ENCODE data around the gene QRICH1. TPM values are rescaled to one million over a fixed set of nuclear protein-coding genes. Genes with fewer than 3 reads are reported as not detected.
A peak's percentile ranks its signal among the peaks of the same experiment; 100 is the strongest.

Gene QRICH1
- total RNA-seq, 5 donors from 2014 or later (not counting 1 experiment from before 2014, with no cell fraction given) = 142 to 202 (median 155) TPM

DNA sequence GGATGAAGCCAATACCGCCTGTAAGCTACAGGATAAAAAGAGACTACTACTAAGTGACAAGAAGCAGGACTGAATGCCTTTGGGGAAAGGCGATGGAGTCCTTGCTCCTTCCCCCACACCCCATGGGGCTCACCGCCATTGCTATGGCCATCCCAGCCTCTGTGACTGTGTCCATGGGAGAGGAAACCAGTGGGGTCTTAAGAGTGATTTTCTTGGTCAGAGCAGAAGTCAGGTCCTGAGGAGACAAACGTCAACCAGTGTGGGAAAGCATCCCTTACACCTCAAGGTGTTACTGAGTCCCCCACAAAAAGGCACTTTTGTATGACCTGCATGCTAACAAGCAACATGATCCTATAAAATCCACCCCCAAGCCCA is 65.6 kb downstream of the QRICH1 start:
- Mint-ChIP-seq H3K27me3 (no peaks in the 10 kb centered on the region), H3K9me3 (no peaks in the 10 kb centered on the region), H3K27ac (peak overlapping the region; percentile 91 to 93), H3K4me3 (peak overlapping the region; percentile 84 to 91 (median 89)), H3K4me1 (peaks cover 41 to 49% (median 48%) of the 10 kb centered on the region in 3 donors), H3K36me3 (peaks cover 32% of the 10 kb centered on the region)
- POLR2A ChIA-PET = interaction anchor here (0.6 kb wide), 2 partner anchors 14 to 265 kb away, joined by 3 to 4 read pairs; no protein-coding TSS in a partner anchor
- no CpG with 5 or more reads among the region's 4 CpGs for WGBS (ENCODE audit: insufficient coverage)
- CTCF ChIA-PET = interaction anchor here (1.5 to 1.9 kb wide), 3 partner anchors 22 to 41 kb away, joined by 4 to 26 read pairs (median 23); partner anchors contain the start of gene WDR6 (in 1 of the 2)
- Histone ChIP-seq H3K27me3 (replicated peaks in 1 of 2; ENCODE audit: control insufficient read depth in 2 of 2, extremely low read depth in 1 of 2, insufficient read depth in 2 of 2, low read length in 1 of 2) (no peaks in the 10 kb centered on the region), H3K9me3 (no peaks in the 10 kb centered on the region), H3K4me3 (ENCODE audit: control insufficient read depth in 1 of 2, extremely low read depth in 1 of 2, low read length in 1 of 2) (peak overlapping the region; percentile 79 to 81), H3K27ac (ENCODE audit: low read length) (peak overlapping the region; percentile 91), H3K36me3 (ENCODE audit: control insufficient read depth in 2 of 2, extremely low read depth in 1 of 2, insufficient read depth in 1 of 2, low read length in 1 of 2) (peaks cover 20 to 72% of the 10 kb centered on the region in 2 donors), H3K4me1 (ENCODE audit: control insufficient read depth in 1 of 2, extremely low read depth in 1 of 2, insufficient read depth in 2 of 2, low read length in 2 of 2) (peaks cover 7 to 24% of the 10 kb centered on the region in 2 experiments)
- ATAC-seq (replicated peaks in 1 of 4) = no peak
- DNase-seq = peak in 1 of 35 experiments; percentile 22

DNA sequence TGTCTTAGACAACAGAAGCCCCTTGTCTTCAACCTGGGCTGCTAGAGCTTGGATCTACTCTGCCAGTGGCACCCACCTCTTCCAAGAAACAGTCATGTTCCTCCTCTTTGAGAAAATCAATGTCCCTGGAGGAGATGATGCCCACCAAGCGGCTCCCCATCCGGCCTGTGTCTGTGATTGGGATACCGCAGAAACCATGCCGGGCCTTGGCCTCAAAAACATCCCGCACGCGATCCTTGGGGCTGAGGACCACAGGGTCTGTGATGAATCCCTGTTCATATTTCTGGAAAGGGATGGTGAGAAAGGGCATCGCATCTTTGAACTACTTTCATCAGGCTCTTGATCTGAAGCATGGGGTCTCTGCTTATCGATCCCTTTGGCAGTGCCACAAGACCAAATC is 66.2 kb downstream of the QRICH1 start:
- no peaks in the 10 kb centered on the region for H3K27me3 Mint-ChIP-seq
- ChIA-PET POLR2A (no interaction called here), CTCF (no interaction called here)
- peak in 1 of 35 experiments; percentile 9 for DNase-seq
- peaks cover 15 to 69% of the 10 kb centered on the region in 2 donors for H3K36me3 ChIP-seq (ENCODE audit: control insufficient read depth in 2 of 2, extremely low read depth in 1 of 2, insufficient read depth in 1 of 2, low read length in 1 of 2)
- H3K4me3 Mint-ChIP-seq = peak overlapping the region in 2 of 3 donors; percentile 3 to 89
- H3K27ac ChIP-seq (ENCODE audit: low read length) = peak overlapping the region; percentile 91
- no peak overlapping the region for H3K4me3 ChIP-seq (ENCODE audit: control insufficient read depth in 1 of 2, extremely low read depth in 1 of 2, low read length in 1 of 2)
- H3K9me3 ChIP-seq = no peaks in the 10 kb centered on the region
- H3K4me1 ChIP-seq (ENCODE audit: control insufficient read depth in 1 of 2, extremely low read depth in 1 of 2, insufficient read depth in 2 of 2, low read length in 2 of 2) = peaks cover 13 to 30% of the 10 kb centered on the region in 2 experiments
- peaks cover 47 to 55% (median 55%) of the 10 kb centered on the region in 3 donors for H3K4me1 Mint-ChIP-seq
- H3K27me3 ChIP-seq (replicated peaks in 1 of 2; ENCODE audit: control insufficient read depth in 2 of 2, extremely low read depth in 1 of 2, insufficient read depth in 2 of 2, low read length in 1 of 2) = no peaks in the 10 kb centered on the region
- no peak for ATAC-seq (replicated peaks in 1 of 4)
- H3K36me3 Mint-ChIP-seq = peaks cover 36% of the 10 kb centered on the region
- WGBS (ENCODE audit: insufficient coverage) = 98% methylated on average over 7 of the region's 9 CpGs
- H3K27ac Mint-ChIP-seq = peak overlapping the region; percentile 91 to 93
- no peaks in the 10 kb centered on the region for H3K9me3 Mint-ChIP-seq

DNA sequence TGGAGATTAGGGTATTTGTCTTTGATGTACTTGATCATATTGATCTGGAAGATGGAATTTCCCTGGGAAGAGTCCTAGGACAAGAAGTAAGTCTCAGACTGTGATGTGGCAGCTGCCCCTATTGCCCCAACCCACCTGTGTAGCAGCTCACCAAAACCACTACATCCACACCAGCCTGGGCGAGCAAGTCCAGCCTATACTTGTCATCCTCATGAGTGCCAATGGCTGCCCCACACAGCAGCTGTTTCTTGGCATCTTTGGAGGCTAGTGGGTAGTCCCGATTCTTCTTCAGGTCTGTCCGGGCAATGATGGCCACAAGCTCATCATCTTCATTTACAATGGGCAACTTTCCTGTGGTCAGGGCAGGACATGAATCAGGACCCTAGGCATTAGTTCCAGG is 67.3 kb downstream of the QRICH1 start:
- DNase-seq = no peak
- H3K4me1 Mint-ChIP-seq = peaks cover 51 to 61% (median 56%) of the 10 kb centered on the region in 3 donors
- no peak overlapping the region for H3K4me3 Mint-ChIP-seq

DNA sequence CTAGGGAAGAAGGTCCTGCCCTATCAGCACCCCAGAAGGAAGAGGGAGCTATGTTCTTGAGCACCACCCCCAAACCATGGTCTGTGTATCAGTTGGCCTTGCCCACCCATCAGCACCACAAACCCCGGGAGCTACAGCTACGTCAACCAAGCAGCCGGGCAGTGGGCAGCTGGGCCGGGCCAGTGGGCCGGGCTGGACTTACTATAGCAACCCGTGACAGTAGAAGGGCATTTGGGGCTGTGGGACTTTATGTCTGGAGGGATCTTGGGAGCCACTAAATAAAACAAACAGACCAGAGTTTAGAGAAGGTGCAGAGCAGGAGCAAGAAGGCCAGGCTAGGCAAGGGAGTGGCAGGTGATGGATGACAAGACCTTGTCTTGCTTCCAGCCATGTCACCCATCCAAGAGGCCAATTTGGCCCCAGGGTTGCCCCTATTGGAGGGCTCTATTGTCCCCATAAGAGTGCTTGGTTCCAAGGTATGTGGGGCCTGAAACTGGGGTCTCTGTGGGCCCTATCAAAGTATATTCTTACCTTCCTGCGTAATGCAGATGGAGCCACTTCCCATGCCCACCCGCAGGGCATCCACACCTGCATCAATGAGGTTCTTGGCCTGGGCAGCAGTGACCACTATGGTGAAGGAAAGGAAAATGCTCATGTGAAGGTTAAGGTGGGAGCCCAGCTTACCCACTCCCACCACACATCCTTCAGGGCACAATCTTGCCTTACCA is 67.9 kb downstream of the QRICH1 start:
- H3K36me3 ChIP-seq (ENCODE audit: control insufficient read depth in 2 of 2, extremely low read depth in 1 of 2, insufficient read depth in 1 of 2, low read length in 1 of 2) = peaks cover 7 to 53% of the 10 kb centered on the region in 2 donors
- Mint-ChIP-seq H3K27ac (peak overlapping the region in 1 of 2 donors; percentile 43), H3K9me3 (no peaks in the 10 kb centered on the region), H3K4me1 (peaks cover 54 to 66% (median 57%) of the 10 kb centered on the region in 3 donors), H3K36me3 (peaks cover 25% of the 10 kb centered on the region), H3K4me3 (no peak overlapping the region), H3K27me3 (no peaks in the 10 kb centered on the region)
- H3K4me3 ChIP-seq (ENCODE audit: control insufficient read depth in 1 of 2, extremely low read depth in 1 of 2, low read length in 1 of 2) = no peak overlapping the region
- ATAC-seq (replicated peaks in 1 of 4) (no peak), DNase-seq (no peak)
- no peaks in the 10 kb centered on the region for H3K27me3 ChIP-seq (replicated peaks in 1 of 2; ENCODE audit: control insufficient read depth in 2 of 2, extremely low read depth in 1 of 2, insufficient read depth in 2 of 2, low read length in 1 of 2)
- WGBS (ENCODE audit: insufficient coverage) = no CpG with 5 or more reads among the region's 8 CpGs
- H3K4me1 ChIP-seq (ENCODE audit: control insufficient read depth in 1 of 2, extremely low read depth in 1 of 2, insufficient read depth in 2 of 2, low read length in 2 of 2) = peaks cover 13 to 36% of the 10 kb centered on the region in 2 experiments
- no peaks in the 10 kb centered on the region for H3K9me3 ChIP-seq
- H3K27ac ChIP-seq (ENCODE audit: low read length) = no peak overlapping the region
- ChIA-PET CTCF (interaction anchor here in 1 of 2 donors (1.8 kb wide), 1 partner anchor 19 kb away, joined by 4 read pairs; the partner anchor contains the start of gene WDR6), POLR2A (interaction anchor here (0.5 kb wide), 2 partner anchors 33 to 70 kb away, joined by 4 to 9 read pairs; no protein-coding TSS in a partner anchor)

More for the DNA sequence above, 67.3 kb downstream of the QRICH1 start:
- Histone ChIP-seq H3K4me3 (ENCODE audit: control insufficient read depth in 1 of 2, extremely low read depth in 1 of 2, low read length in 1 of 2) (no peak overlapping the region), H3K9me3 (no peaks in the 10 kb centered on the region), H3K4me1 (ENCODE audit: control insufficient read depth in 1 of 2, extremely low read depth in 1 of 2, insufficient read depth in 2 of 2, low read length in 2 of 2) (peaks cover 13 to 35% of the 10 kb centered on the region in 2 experiments), H3K36me3 (ENCODE audit: control insufficient read depth in 2 of 2, extremely low read depth in 1 of 2, insufficient read depth in 1 of 2, low read length in 1 of 2) (peaks cover 7 to 58% of the 10 kb centered on the region in 2 donors), H3K27me3 (replicated peaks in 1 of 2; ENCODE audit: control insufficient read depth in 2 of 2, extremely low read depth in 1 of 2, insufficient read depth in 2 of 2, low read length in 1 of 2) (no peaks in the 10 kb centered on the region), H3K27ac (ENCODE audit: low read length) (no peak overlapping the region)
- no CpG with 5 or more reads among the region's 3 CpGs for WGBS (ENCODE audit: insufficient coverage)
- Mint-ChIP-seq H3K36me3 (peaks cover 29% of the 10 kb centered on the region), H3K27ac (no peak overlapping the region), H3K27me3 (no peaks in the 10 kb centered on the region), H3K9me3 (no peaks in the 10 kb centered on the region)
- ATAC-seq (replicated peaks in 1 of 4) = no peak
- ChIA-PET POLR2A (interaction anchor here (0.5 kb wide), 2 partner anchors 34 to 69 kb away, joined by 4 to 9 read pairs; no protein-coding TSS in a partner anchor), CTCF (interaction anchor here in 1 of 2 donors (1.8 kb wide), 1 partner anchor 20 kb away, joined by 4 read pairs; the partner anchor contains the start of gene WDR6)

DNA sequence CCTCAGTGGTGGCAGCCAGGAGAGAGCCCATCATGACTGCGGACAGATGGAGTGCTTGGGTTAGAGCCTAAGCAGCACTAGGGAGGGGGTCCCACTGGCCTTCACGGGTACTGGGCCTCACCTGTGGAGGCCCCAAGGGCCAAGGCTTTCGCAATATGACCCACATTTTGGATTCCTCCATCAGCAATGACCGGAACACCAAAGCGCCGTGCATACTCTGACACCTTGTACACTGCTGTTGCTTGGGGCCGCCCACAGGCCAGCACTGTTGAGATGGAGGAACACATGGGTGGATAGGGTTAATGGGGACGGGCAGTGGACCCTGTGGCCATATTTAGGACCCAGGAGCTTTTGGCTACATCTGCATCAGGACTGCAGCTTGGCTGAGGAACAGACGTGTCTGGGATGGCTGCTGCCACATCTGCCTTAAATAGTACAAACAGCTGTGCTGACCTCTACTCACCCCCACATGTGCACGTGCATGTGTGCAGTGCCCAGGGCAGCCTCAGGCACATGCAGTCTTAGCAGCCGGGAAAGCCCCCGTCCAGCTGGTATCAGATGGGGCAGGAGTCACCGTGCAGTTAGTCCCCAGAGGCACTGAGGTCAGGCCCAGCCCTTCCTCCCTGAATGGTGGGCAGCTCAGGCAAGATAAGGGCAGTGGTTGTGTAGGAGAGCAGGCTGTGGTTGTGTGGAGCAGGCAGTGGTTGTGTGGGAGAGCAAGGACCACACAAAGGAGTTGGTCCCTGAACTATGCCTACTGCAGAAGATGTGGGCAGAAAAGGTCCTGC is 68.7 kb downstream of the QRICH1 start:
- peaks cover 17 to 44% of the 10 kb centered on the region in 2 experiments for H3K4me1 ChIP-seq (ENCODE audit: control insufficient read depth in 1 of 2, extremely low read depth in 1 of 2, insufficient read depth in 2 of 2, low read length in 2 of 2)
- H3K27me3 ChIP-seq (replicated peaks in 1 of 2; ENCODE audit: control insufficient read depth in 2 of 2, extremely low read depth in 1 of 2, insufficient read depth in 2 of 2, low read length in 1 of 2) = no peaks in the 10 kb centered on the region
- Mint-ChIP-seq H3K9me3 (no peaks in the 10 kb centered on the region), H3K4me1 (peaks cover 58 to 71% (median 61%) of the 10 kb centered on the region in 3 donors), H3K4me3 (no peak overlapping the region), H3K36me3 (peaks cover 19% of the 10 kb centered on the region), H3K27ac (peak overlapping the region in 1 of 2 donors; percentile 43), H3K27me3 (no peaks in the 10 kb centered on the region)
- peaks cover 7 to 46% of the 10 kb centered on the region in 2 donors for H3K36me3 ChIP-seq (ENCODE audit: control insufficient read depth in 2 of 2, extremely low read depth in 1 of 2, insufficient read depth in 1 of 2, low read length in 1 of 2)
- no peak overlapping the region for H3K4me3 ChIP-seq (ENCODE audit: control insufficient read depth in 1 of 2, extremely low read depth in 1 of 2, low read length in 1 of 2)
- H3K27ac ChIP-seq (ENCODE audit: low read length) = no peak overlapping the region
- ChIA-PET CTCF (interaction anchor here in 1 of 2 donors (1.8 kb wide), 1 partner anchor 18 kb away, joined by 4 read pairs; the partner anchor contains the start of gene WDR6), POLR2A (interaction anchor here in 1 of 2 donors (0.6 kb wide), 1 partner anchor 40 kb away, joined by 3 read pairs; no protein-coding TSS in a partner anchor)
- DNase-seq (peak in 1 of 35 experiments; percentile 7), ATAC-seq (replicated peaks in 1 of 4) (no peak)
- no peaks in the 10 kb centered on the region for H3K9me3 ChIP-seq
- 78% methylated on average over 7 of the region's 13 CpGs for WGBS (ENCODE audit: insufficient coverage)

DNA sequence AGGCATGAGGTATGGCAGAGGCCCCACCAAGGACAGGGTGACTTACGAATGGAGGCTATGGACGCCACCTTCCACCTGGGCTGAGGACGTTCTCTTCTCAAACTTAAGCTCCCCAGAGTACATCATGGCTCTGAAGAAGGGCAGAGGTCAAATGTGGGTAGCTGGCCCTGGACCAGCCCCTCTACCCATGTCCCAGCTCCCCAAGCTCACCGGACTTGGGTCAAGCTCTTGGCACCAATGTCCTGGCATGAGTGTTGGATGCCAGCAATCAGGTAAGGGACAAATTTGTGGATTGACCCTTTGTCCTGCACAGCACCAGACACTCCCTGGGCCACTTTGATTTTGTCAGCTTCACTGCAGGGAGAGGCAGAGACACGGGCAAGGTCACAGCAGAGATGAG is 69.4 kb downstream of the QRICH1 start:
- H3K4me1 Mint-ChIP-seq = peaks cover 61 to 75% (median 64%) of the 10 kb centered on the region in 3 donors
- Histone ChIP-seq H3K4me1 (ENCODE audit: control insufficient read depth in 1 of 2, extremely low read depth in 1 of 2, insufficient read depth in 2 of 2, low read length in 2 of 2) (peaks cover 23 to 49% of the 10 kb centered on the region in 2 experiments), H3K9me3 (no peaks in the 10 kb centered on the region), H3K36me3 (ENCODE audit: control insufficient read depth in 2 of 2, extremely low read depth in 1 of 2, insufficient read depth in 1 of 2, low read length in 1 of 2) (peaks cover 7 to 40% of the 10 kb centered on the region in 2 donors), H3K27me3 (replicated peaks in 1 of 2; ENCODE audit: control insufficient read depth in 2 of 2, extremely low read depth in 1 of 2, insufficient read depth in 2 of 2, low read length in 1 of 2) (no peaks in the 10 kb centered on the region), H3K4me3 (ENCODE audit: control insufficient read depth in 1 of 2, extremely low read depth in 1 of 2, low read length in 1 of 2) (no peak overlapping the region), H3K27ac (ENCODE audit: low read length) (no peak overlapping the region)
- ChIA-PET CTCF (no interaction called here), POLR2A (interaction anchor here (0.6 to 1.4 kb wide), 2 partner anchors 17 to 41 kb away, joined by 3 to 5 read pairs; partner anchors contain the start of gene WDR6 (in 1 of the 2))
- 60% methylated on average over 1 of the region's 5 CpGs for WGBS (ENCODE audit: insufficient coverage)
- no peaks in the 10 kb centered on the region for H3K27me3 Mint-ChIP-seq
- no peaks in the 10 kb centered on the region for H3K9me3 Mint-ChIP-seq
- H3K27ac Mint-ChIP-seq = no peak overlapping the region
- H3K4me3 Mint-ChIP-seq = peak overlapping the region in 1 of 3 donors; percentile 13
- no peak for ATAC-seq (replicated peaks in 1 of 4)
- no peak for DNase-seq
- H3K36me3 Mint-ChIP-seq = peaks cover 19% of the 10 kb centered on the region

Data from T-cell (primary cell).